ENCODE results near the gene RPRD2.

RPRD2 gene

DNA sequence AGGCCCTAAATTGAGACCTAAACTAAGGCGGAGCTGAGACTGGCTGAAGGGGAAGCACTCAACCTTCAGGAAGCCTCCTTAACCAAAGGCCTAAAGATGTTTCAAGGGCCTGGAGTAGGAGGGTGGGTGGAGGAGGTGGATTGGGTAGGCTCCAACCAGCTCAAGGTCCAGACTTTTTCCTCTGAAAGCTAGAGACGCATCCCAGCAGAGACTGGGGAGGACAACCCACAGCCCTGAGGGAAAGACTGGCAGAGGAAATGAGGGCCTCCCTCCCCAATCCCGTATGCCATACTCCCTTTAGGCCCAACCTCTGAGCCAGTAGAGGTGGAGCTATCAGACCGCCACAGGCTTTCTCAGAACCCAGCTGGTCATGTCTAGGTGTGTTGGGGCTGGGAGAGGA is 145.0 kb downstream of the RPRD2 start:
- no peak for TF ChIP-seq CTCF (IDR thresholded peaks at IDR 0.05; ENCODE audit: poor library complexity, severe bottlenecking)
- Histone ChIP-seq H3K27me3 (ENCODE audit: insufficient read depth, poor library complexity, severe bottlenecking) (no peaks in the 10 kb centered on the region), H3K4me1 (ENCODE audit: insufficient read depth, poor library complexity, severe bottlenecking) (peaks cover 17% of the 10 kb centered on the region), H3K27ac (ENCODE audit: poor library complexity, severe bottlenecking) (peak overlapping the region; percentile 61), H3K9me3 (ENCODE audit: severe bottlenecking) (no peaks in the 10 kb centered on the region), H3K4me3 (ENCODE audit: severe bottlenecking) (no peak overlapping the region), H3K36me3 (ENCODE audit: low read depth) (peaks cover 30% of the 10 kb centered on the region)
- DNase-seq (ENCODE audit: low spot score) = no peak
- no peak for ATAC-seq (ENCODE audit: low read depth)

DNA sequence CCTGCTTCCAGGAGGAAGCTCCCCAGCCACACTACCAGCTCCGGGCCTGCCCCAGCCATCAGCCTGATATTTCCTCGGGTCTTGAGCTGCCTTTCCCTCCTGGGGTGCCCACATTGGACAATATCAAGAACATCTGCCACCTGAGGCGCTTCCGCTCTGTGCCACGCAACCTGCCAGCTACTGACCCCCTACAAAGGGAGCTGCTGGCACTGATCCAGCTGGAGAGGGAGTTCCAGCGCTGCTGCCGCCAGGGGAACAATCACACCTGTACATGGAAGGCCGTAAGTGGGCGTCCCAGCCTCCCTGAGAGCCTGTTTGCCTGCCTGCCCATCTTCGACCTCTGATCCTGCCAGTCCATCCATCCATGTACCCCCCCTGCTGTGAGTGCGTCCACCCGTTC is 147.6 kb downstream of the RPRD2 start:
- Histone ChIP-seq H3K36me3 (ENCODE audit: low read depth) (peaks cover 10% of the 10 kb centered on the region), H3K9me3 (ENCODE audit: severe bottlenecking) (no peaks in the 10 kb centered on the region), H3K4me3 (ENCODE audit: severe bottlenecking) (no peak overlapping the region), H3K27ac (ENCODE audit: poor library complexity, severe bottlenecking) (no peak overlapping the region), H3K27me3 (ENCODE audit: insufficient read depth, poor library complexity, severe bottlenecking) (no peaks in the 10 kb centered on the region), H3K4me1 (ENCODE audit: insufficient read depth, poor library complexity, severe bottlenecking) (peaks cover 19% of the 10 kb centered on the region)
- DNase-seq (ENCODE audit: low spot score) (no peak), ATAC-seq (ENCODE audit: low read depth) (no peak)
- TF ChIP-seq CTCF (IDR thresholded peaks at IDR 0.05; ENCODE audit: poor library complexity, severe bottlenecking) = no peak

- H3K4me3 ChIP-seq (ENCODE audit: severe bottlenecking) = no peak overlapping the region
- peaks cover 5% of the 10 kb centered on the region for H3K36me3 ChIP-seq (ENCODE audit: low read depth)
- TF ChIP-seq CTCF (IDR thresholded peaks at IDR 0.05; ENCODE audit: poor library complexity, severe bottlenecking) = no peak
- no peaks in the 10 kb centered on the region for H3K27me3 ChIP-seq (ENCODE audit: insufficient read depth, poor library complexity, severe bottlenecking)
- no peak overlapping the region for H3K27ac ChIP-seq (ENCODE audit: poor library complexity, severe bottlenecking)
- peaks cover 19% of the 10 kb centered on the region for H3K4me1 ChIP-seq (ENCODE audit: insufficient read depth, poor library complexity, severe bottlenecking)
- no peaks in the 10 kb centered on the region for H3K9me3 ChIP-seq (ENCODE audit: severe bottlenecking)
- no peak for DNase-seq (ENCODE audit: low spot score)
- no peak for ATAC-seq (ENCODE audit: low read depth)
Measured at GRCh38 chr1:150511985-150512660, 148.2 kb downstream of the RPRD2 start.

DNA sequence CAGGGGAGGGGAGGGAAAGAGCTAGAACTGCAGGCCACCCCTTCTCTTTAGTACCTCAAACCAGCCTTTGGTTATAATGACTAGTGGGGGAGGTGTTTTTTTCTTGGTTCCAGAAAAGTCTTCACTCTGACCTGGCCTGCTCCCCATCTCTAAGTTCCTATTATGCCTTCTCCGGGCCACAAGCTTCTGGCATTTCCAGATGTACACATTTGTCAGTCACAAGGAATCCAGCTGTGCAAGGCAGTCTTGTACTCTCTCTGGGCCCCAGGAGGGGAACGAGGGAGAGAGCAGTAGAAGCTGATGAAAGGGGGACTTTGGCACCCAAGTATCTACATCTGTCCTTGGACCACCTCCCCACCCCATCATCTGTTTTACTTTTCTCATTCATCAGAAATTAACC is 148.9 kb downstream of the RPRD2 start:
- peak overlapping the region; percentile 14 for H3K27ac ChIP-seq (ENCODE audit: poor library complexity, severe bottlenecking)
- H3K27me3 ChIP-seq (ENCODE audit: insufficient read depth, poor library complexity, severe bottlenecking) = no peaks in the 10 kb centered on the region
- H3K36me3 ChIP-seq (ENCODE audit: low read depth) = no peaks in the 10 kb centered on the region
- no peaks in the 10 kb centered on the region for H3K9me3 ChIP-seq (ENCODE audit: severe bottlenecking)
- peaks cover 15% of the 10 kb centered on the region for H3K4me1 ChIP-seq (ENCODE audit: insufficient read depth, poor library complexity, severe bottlenecking)
- DNase-seq (ENCODE audit: low spot score) = no peak
- TF ChIP-seq CTCF (IDR thresholded peaks at IDR 0.05; ENCODE audit: poor library complexity, severe bottlenecking) = no peak
- no peak for ATAC-seq (ENCODE audit: low read depth)
- no peak overlapping the region for H3K4me3 ChIP-seq (ENCODE audit: severe bottlenecking)

- H3K4me3 ChIP-seq (ENCODE audit: severe bottlenecking) = no peak overlapping the region
- H3K27ac ChIP-seq (ENCODE audit: poor library complexity, severe bottlenecking) = peak overlapping the region; percentile 14
- no peak for DNase-seq (ENCODE audit: low spot score)
- peaks cover 11% of the 10 kb centered on the region for H3K4me1 ChIP-seq (ENCODE audit: insufficient read depth, poor library complexity, severe bottlenecking)
- H3K27me3 ChIP-seq (ENCODE audit: insufficient read depth, poor library complexity, severe bottlenecking) = no peaks in the 10 kb centered on the region
- peak; percentile 9; the same call in 1 of the 3 replicates for ATAC-seq (ENCODE audit: low read depth)
- no peaks in the 10 kb centered on the region for H3K36me3 ChIP-seq (ENCODE audit: low read depth)
- H3K9me3 ChIP-seq (ENCODE audit: severe bottlenecking) = no peaks in the 10 kb centered on the region
- TF ChIP-seq CTCF (IDR thresholded peaks at IDR 0.05; ENCODE audit: poor library complexity, severe bottlenecking) = no peak
Measured at GRCh38 chr1:150513351-150513791, 149.4 kb downstream of the RPRD2 start.

Data from RWPE2 (cell line).